HepG2 (cell line): Measurements from ENCODE around the gene COL4A3. TPM values are rescaled to one million over a fixed set of nuclear protein-coding genes. Genes with fewer than 3 reads are reported as not detected.

Source experiments
- ATAC-seq: fragments of 200-7000 bp; cut with Tn5 transposase; 3 replicates; pipeline ENCODE4 v1.9.1; 2020; ENCODE audit warnings: mild to moderate bottlenecking, moderate library complexity
- BruUV-seq: library from RNA; stranded (reverse); fragments of 400-500 nt; replicated peaks from 2 replicates; lab custom pipeline; 2021; lab: Mats Ljungman, UMichigan
- CTCF ChIA-PET: fragments of 300-600 bp; formaldehyde crosslinking; extraction: SDS; loops from one replicate; lab custom pipeline; 2021; ENCODE audit warnings: low total read pairs, inconsistent platforms, low intra/inter-chr PET ratio; lab: Yijun Ruan, JAX
- POLR2A ChIA-PET: fragments of 350-600 bp; sonication (Branson Sonifier 250); formaldehyde crosslinking; loops from one replicate; lab custom pipeline; 2020; ENCODE audit warnings: antibody characterized with exemption, inconsistent platforms; lab: Yijun Ruan, JAX
- DNase-seq: peaks from one replicate; pipeline ENCODE4 v3.0.0-alpha.2; 2015; ENCODE audit warnings: low spot score
- FAIRE-seq: peaks from 3 replicates; lab custom pipeline; 2011; peaks lifted over from hg19 to GRCh38; lab: Jason Lieb, UNC
- H2AFZ ChIP-seq: one replicate; pipeline ENCODE4 v1.6.1; 2011; ENCODE audit warnings: low read length, inconsistent platforms
- H3K27ac ChIP-seq: fragments of 300-600 bp; 3 replicates; pipeline ENCODE4 v1.8.0; 2011; ENCODE audit warnings: mixed run types, mild to moderate bottlenecking, mixed read lengths, low read length, inconsistent platforms; ENCODE audit not compliant: insufficient read depth; ENCODE audit errors: extremely low read length
- H3K27me3 ChIP-seq, 2 experiments: fragments of 200-600 bp in 1 of 2; 2 replicates in 1 of 2; 3 replicates in 1 of 2; pipeline versions ENCODE4 v1.6.0 to v1.8.0; 2011; ENCODE audit warnings: low read length in 2 of 2, mild to moderate bottlenecking in 2 of 2, moderate library complexity in 2 of 2, inconsistent platforms in 1 of 2; ENCODE audit not compliant: insufficient read depth in 2 of 2, control insufficient read depth in 1 of 2
- H3K36me3 ChIP-seq, 2 experiments: fragments of 200-600 bp in 1 of 2; replicated peaks in 1 of 2; 2 replicates in 1 of 2; 3 replicates in 1 of 2; pipeline versions ENCODE4 v1.5.1 to v1.8.0; 2011; ENCODE audit warnings: low read length in 2 of 2, inconsistent platforms in 1 of 2; ENCODE audit not compliant: insufficient read depth in 2 of 2, control insufficient read depth in 1 of 2
- H3K4me1 ChIP-seq: 2 replicates; pipeline ENCODE4 v1.5.1; 2012; ENCODE audit warnings: low read length, inconsistent platforms; ENCODE audit not compliant: insufficient read depth
- H3K4me2 ChIP-seq: 2 replicates; pipeline ENCODE4 v1.6.0; 2011; ENCODE audit warnings: low read depth, low read length, inconsistent platforms
- H3K4me3 ChIP-seq, 3 experiments: fragments of 200-600 bp in 1 of 3; sonication (generic), shearing (Covaris generic) in 1 of 3; replicated peaks in 1 of 3; 2 replicates each; pipeline ENCODE4 v1.5.1; 2011 to 2016; ENCODE audit warnings: low read length in 3 of 3, inconsistent platforms in 2 of 3, low read depth in 2 of 3, mild to moderate bottlenecking in 2 of 3, control low read depth in 1 of 3, mixed read lengths in 1 of 3; ENCODE audit not compliant: insufficient read depth in 1 of 3
- H3K79me2 ChIP-seq: one replicate; pipeline ENCODE4 v1.6.1; 2011; ENCODE audit warnings: low read length, inconsistent platforms; ENCODE audit not compliant: insufficient read depth
- H3K9ac ChIP-seq: 2 replicates; pipeline ENCODE4 v1.6.0; 2011; ENCODE audit warnings: mild to moderate bottlenecking, low read depth, low read length, inconsistent platforms; ENCODE audit not compliant: insufficient read depth
- H3K9me3 ChIP-seq: 2 replicates; pipeline ENCODE4 v1.5.1; 2012; ENCODE audit warnings: mild to moderate bottlenecking, low read length
- H4K20me1 ChIP-seq: 2 replicates; pipeline ENCODE4 v1.6.0; 2011; ENCODE audit warnings: inconsistent platforms, mild to moderate bottlenecking, low read length, moderate library complexity; ENCODE audit not compliant: insufficient read depth
- FOXA3 ChIP-seq: IDR thresholded peaks from 2 replicates; pipeline ENCODE4 v1.6.1; 2016; ENCODE audit warnings: missing genetic modification reagents, missing compliant biosample characterization
- KAT2B ChIP-seq: fragments of 150-350 bp; IDR thresholded peaks from 2 replicates; pipeline ENCODE4 v1.6.1; 2014; ENCODE audit warnings: low read depth, low read length, borderline replicate concordance
- KDM1A ChIP-seq: IDR thresholded peaks from 2 replicates; pipeline ENCODE4 v1.6.1; 2016; ENCODE audit warnings: missing compliant biosample characterization
- NFIB ChIP-seq: sonication (generic); formaldehyde crosslinking; IDR thresholded peaks from 2 replicates; pipeline ENCODE4 v1.9.0; 2021; ENCODE audit warnings: missing genetic modification reagents, mild to moderate bottlenecking, borderline replicate concordance
- NR2C2 ChIP-seq: sonication (generic); formaldehyde crosslinking; IDR thresholded peaks from 2 replicates; pipeline ENCODE4 v1.4.0; 2020; ENCODE audit warnings: missing genetic modification reagents, mild to moderate bottlenecking, moderate library complexity, borderline replicate concordance
- RBFOX2 ChIP-seq: fragments of 200-400 bp; formaldehyde crosslinking; IDR thresholded peaks from 2 replicates; pipeline ENCODE4 v1.6.1; 2017; ENCODE audit warnings: low read depth, mild to moderate bottlenecking, low read length
- SNAPC5 ChIP-seq: sonication (generic); formaldehyde crosslinking; IDR thresholded peaks from 2 replicates; pipeline ENCODE4 v1.8.1; 2023; ENCODE audit warnings: mild to moderate bottlenecking, missing genetic modification reagents, borderline replicate concordance
- ZMYM4 ChIP-seq: sonication (generic); formaldehyde crosslinking; IDR thresholded peaks from 2 replicates; pipeline ENCODE4 v1.8.1; 2023; ENCODE audit warnings: mild to moderate bottlenecking, missing genetic modification reagents
- ZNF232 ChIP-seq: sonication (generic); formaldehyde crosslinking; IDR thresholded peaks from 2 replicates; pipeline ENCODE4 v1.4.0; 2020; ENCODE audit warnings: missing genetic modification reagents, borderline replicate concordance
- ZNF407 ChIP-seq: sonication (generic); formaldehyde crosslinking; IDR thresholded peaks from one replicate; pipeline ENCODE4 v1.5.1; 2020; ENCODE audit warnings: mild to moderate bottlenecking, missing genetic modification reagents; ENCODE audit errors: not compliant biosample characterization
- ZNF547 ChIP-seq: sonication (generic); formaldehyde crosslinking; IDR thresholded peaks from 2 replicates; pipeline ENCODE4 v1.5.1; 2020; ENCODE audit warnings: mild to moderate bottlenecking, missing genetic modification reagents
- ZNF605 ChIP-seq: sonication (generic); formaldehyde crosslinking; IDR thresholded peaks from 2 replicates; pipeline ENCODE4 v1.8.0; 2022; ENCODE audit warnings: mild to moderate bottlenecking, missing genetic modification reagents
- ZNF749 ChIP-seq: sonication (generic); formaldehyde crosslinking; IDR thresholded peaks from 2 replicates; pipeline ENCODE4 v1.8.0; 2022; ENCODE audit warnings: mild to moderate bottlenecking, missing genetic modification reagents, moderate library complexity, borderline replicate concordance
- in situ Hi-C: cut with HindIII; loops from 2 replicates; pipeline ENCODE4 v1.10.0; 2017; ENCODE audit warnings: low pct_unique_long_range_greater_than_20kb; ENCODE audit not compliant: extremely low pct_ligation_motif_present
- intact Hi-C: fragments of 100-400 bp; cut with micrococcal nuclease; formaldehyde crosslinking; loops from one replicate; pipeline ENCODE4 v1.10.0; 2022; ENCODE audit not compliant: unreplicated experiment
- polyA plus RNA-seq, 8 experiments: library from polyadenylated mRNA; depleted of rRNA in 3 of 8; stranded (reverse) in 7 of 8; unstranded in 1 of 8; fragments of >200 nt; fragmentation: Illumina TruSeq in 4 of 8; extraction: Trizol in 4 of 8; gene quantifications; 2 replicates each; pipeline versions ENCODE4 v1.2.1 to v1.2.3, GENCODE V29; 2011 to 2016; ENCODE audit warnings: low read depth in 4 of 8, missing spikeins in 1 of 8, mixed read lengths in 1 of 8; ENCODE audit not compliant: insufficient read depth in 1 of 8
- total RNA-seq, 5 experiments: library from RNA; depleted of rRNA; stranded (reverse); fragments of >200 nt; fragmentation: Illumina TruSeq; extraction: Trizol; gene quantifications; 2 replicates each; pipeline ENCODE4 v1.2.3, GENCODE V29; 2016; ENCODE audit warnings: low read depth in 1 of 5

Gene COL4A3
- total and polyA plus RNA-seq, 2 of the 13 experiments (the other 11 are each of a cell fraction or from before 2014, with no cell fraction given), result 0.02 TPM; not detected in 1

GRCh38 chr2:227256605-227257004, 92.2 kb downstream of the COL4A3 start:
- H3K36me3 ChIP-seq, result no peaks in the 10 kb centered on the region
- ATAC-seq (no peak), FAIRE-seq (no peak), DNase-seq (no peak)
- ChIA-PET POLR2A (no interaction called here), CTCF (no interaction called here)
- no peak overlapping the region for H3K27ac ChIP-seq
- no peaks in the 10 kb centered on the region for H3K4me1 ChIP-seq
- H3K9me3 ChIP-seq, result no peaks in the 10 kb centered on the region
- intact Hi-C loops (no loop called here), in situ Hi-C loops (no loop called here)
- H3K4me2 ChIP-seq, result no peak overlapping the region
- H3K27me3 ChIP-seq, result no peaks in the 10 kb centered on the region
- H2AFZ ChIP-seq, result no peak overlapping the region
- H3K79me2 ChIP-seq, result no peaks in the 10 kb centered on the region
- H3K4me3 ChIP-seq, result no peak overlapping the region
- H4K20me1 ChIP-seq, result no peaks in the 10 kb centered on the region
- H3K9ac ChIP-seq, result no peak overlapping the region
- BruUV-seq, result no TSS peak
- TF ChIP-seq ZNF407 (CRISPR knock-in tag) (no peak), NFIB (no peak), RBFOX2 (no peak), KAT2B (no peak), ZNF232 (CRISPR knock-in tag) (no peak), NR2C2 (CRISPR knock-in tag) (no peak), ZNF749 (CRISPR knock-in tag) (no peak), ZMYM4 (no peak), FOXA3 (CRISPR knock-in tag) (no peak), ZNF605 (CRISPR knock-in tag) (no peak), ZNF547 (CRISPR knock-in tag) (no peak), KDM1A (CRISPR knock-in tag) (no peak), SNAPC5 (CRISPR knock-in tag) (no peak)
